LNCaP clone FGC (cell line): ENCODE data around the gene WWC2.

Experiments
- DNase-seq: peaks from one replicate; pipeline ENCODE4 v3.0.0-alpha.2; 2011; ENCODE audit warnings: low read depth
- H3K4me3 ChIP-seq: 2 replicates; pipeline ENCODE4 v1.5.1; 2011; ENCODE audit warnings: mild to moderate bottlenecking, low read depth, low read length, control low read depth
- TF ChIP-seq, protein P1 (sequence below): IDR thresholded peaks from 2 replicates; pipeline ENCODE4 v1.5.1; 2012; ENCODE audit warnings: mild to moderate bottlenecking; ENCODE audit not compliant: control insufficient read depth, insufficient read depth; ENCODE audit errors: extremely low read depth

Gene WWC2

DNA sequence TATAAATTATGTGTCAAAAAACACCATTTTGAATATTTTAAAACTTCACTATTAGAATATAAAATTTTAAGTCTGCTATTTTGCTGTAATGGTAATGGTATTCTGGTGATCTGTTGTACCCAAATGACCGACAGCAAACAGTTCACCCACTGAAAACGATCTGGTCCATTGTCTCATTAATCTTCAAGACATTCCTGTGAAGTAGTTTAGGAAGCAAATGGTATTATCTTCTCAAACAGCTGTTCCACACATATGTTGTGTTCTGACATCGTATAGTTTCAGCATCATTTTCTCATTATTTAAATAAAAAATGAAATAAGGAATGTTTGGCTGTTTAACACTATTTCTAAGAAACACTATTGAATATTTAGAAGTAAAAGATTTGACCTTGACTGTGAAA, 98.1 kb downstream of the WWC2 start:
- no peak overlapping the region for H3K4me3 ChIP-seq
- TF ChIP-seq, protein P1, sequence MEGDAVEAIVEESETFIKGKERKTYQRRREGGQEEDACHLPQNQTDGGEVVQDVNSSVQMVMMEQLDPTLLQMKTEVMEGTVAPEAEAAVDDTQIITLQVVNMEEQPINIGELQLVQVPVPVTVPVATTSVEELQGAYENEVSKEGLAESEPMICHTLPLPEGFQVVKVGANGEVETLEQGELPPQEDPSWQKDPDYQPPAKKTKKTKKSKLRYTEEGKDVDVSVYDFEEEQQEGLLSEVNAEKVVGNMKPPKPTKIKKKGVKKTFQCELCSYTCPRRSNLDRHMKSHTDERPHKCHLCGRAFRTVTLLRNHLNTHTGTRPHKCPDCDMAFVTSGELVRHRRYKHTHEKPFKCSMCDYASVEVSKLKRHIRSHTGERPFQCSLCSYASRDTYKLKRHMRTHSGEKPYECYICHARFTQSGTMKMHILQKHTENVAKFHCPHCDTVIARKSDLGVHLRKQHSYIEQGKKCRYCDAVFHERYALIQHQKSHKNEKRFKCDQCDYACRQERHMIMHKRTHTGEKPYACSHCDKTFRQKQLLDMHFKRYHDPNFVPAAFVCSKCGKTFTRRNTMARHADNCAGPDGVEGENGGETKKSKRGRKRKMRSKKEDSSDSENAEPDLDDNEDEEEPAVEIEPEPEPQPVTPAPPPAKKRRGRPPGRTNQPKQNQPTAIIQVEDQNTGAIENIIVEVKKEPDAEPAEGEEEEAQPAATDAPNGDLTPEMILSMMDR: no peak
- no peak for DNase-seq

DNA sequence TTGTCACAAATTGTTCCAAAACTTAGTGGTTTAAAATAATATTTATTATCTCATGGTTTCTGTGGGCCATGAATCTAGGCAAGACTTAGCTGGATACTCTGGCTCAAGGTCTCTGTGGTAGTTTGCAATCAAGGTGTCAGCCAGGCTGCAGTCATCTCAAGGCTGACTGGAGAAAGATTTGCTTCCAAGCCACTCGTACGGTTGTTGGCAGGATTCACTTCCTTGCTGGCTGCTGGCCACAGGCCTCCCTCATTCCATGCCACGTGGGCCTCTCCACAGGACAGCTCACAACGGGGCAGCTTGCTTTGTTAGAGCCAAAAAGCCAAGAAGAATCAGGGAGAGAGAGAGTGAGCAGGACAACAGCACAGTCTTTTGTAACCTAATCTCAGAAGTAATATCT, 101.4 kb downstream of the WWC2 start:
- TF ChIP-seq, protein P1: no peak
- no peak overlapping the region for H3K4me3 ChIP-seq
- peak; percentile 35 for DNase-seq

DNA sequence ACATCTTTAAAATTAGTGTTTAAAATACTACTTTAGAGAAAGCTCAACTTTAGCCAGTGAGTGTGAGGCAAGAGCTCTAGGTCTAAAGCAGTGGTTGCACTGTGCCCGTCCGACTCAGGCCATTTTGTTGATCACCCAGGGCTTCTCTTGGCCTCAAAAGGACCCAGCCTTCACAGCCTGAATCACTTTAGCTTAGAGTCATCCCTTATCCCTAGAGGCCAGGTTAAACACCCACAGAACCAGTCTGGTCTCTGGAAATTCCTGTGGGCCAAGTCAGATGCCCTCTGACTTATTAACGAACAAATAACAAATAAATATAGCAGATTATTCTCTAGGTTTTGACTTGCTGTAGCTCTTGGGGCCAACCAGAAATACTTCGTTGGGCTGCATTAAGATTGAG, 102.3 kb downstream of the WWC2 start:
- DNase-seq: no peak
- H3K4me3 ChIP-seq: no peak overlapping the region
- TF ChIP-seq, protein P1: no peak

DNA sequence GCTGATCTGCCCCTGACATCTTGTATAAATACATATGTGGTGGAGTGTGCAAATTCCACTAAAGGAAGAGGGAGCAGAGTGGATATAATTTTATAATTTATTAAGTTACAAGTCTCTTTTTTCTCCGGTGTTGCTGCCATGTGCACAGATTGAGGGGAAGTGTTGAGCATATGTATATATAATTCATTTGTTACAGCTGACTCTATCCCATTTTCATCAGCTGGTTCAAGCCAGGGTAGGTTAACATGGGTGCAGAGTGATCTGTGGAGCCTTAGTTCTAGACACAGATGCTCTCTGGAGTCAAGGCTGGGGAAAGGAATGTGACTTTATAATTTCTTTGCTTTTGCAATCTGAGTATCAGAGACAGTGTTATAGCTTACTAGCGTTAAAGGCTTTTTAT, 103.5 kb downstream of the WWC2 start:
- no peak overlapping the region for H3K4me3 ChIP-seq
- TF ChIP-seq, protein P1: no peak
- DNase-seq: no peak

DNA sequence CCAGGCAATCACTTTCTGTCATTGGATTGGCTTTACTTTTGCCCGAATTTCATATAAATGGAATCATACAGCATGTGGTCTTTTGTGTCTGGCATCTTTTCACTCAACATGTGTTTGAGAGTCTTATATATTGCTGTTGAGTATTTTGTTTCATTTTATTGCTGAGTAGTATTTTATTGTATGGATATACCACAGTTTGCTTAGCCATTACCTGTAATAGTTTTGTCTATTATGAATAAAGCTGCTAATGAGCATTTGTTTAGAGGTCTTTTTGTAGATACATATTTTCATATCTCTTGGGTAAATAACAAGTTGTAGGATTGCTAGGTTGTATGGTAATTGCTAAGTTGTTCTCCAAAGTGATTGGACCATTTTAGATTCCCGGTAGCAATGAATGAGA, 105.7 kb downstream of the WWC2 start:
- H3K4me3 ChIP-seq: no peak overlapping the region
- TF ChIP-seq, protein P1: no peak
- no peak for DNase-seq

DNA sequence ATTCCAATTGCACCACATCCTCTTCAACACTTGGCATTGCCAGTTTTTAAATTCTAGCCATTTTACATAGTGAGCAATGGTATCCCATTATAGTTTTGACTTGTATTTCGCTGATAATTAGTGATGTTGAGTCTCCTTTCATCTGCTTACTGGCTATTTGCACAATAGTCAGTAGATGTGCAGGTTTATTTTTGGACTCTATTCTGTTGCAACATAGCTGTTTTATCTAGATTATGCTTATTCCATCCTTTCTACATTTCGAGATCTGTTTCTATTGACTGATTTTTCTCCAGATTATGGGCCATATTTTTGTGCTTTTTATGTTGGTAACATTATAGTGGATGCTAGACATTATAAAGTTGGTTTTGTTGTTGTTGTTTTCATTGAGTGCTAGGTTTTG, 106.1 kb downstream of the WWC2 start:
- TF ChIP-seq, protein P1: no peak
- no peak overlapping the region for H3K4me3 ChIP-seq
- no peak for DNase-seq

DNA sequence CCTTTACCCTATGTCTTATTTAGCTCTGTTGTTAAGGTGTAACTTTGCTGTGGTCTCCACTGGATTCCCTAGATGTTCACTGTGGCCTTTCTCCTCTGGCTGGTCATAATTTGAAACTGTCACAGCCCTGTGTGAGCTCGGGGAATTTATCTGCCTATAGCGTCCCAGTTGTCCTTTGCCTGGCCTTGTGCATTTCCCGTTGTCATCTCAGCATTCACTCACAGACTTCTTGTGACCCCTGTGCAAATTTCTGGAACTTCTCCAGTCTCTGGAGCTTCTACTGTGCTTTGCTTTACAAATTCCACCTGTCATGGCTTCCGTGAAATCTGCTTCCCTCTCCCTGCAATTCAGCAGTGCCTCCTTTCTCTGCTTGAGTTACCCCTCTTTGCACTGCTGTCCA, 106.7 kb downstream of the WWC2 start:
- TF ChIP-seq, protein P1: no peak

More for the DNA sequence above, 106.7 kb downstream of the WWC2 start:
- H3K4me3 ChIP-seq: no peak overlapping the region
- no peak for DNase-seq
